GM12878 (cell line): Measurements from ENCODE around the gene RAP1GAP2.

Experiments used
- BCL11A ChIP-seq: IDR thresholded peaks from 2 replicates; pipeline ENCODE4 v1.6.1; 2011; ENCODE audit warnings: low read depth, low read length
- CHD2 ChIP-seq: IDR thresholded peaks from 2 replicates; pipeline ENCODE4 v1.6.1; 2011; ENCODE audit warnings: low read depth, low read length, improper control_type of control experiment, borderline replicate concordance
- CTCF ChIP-seq, 3 experiments: IDR thresholded peaks in 2 of 3; conservative IDR thresholded peaks in 1 of 3; 2 replicates each; pipeline ENCODE4 v1.5.1; 2011; ENCODE audit warnings: low read depth in 3 of 3, low read length in 3 of 3, mild to moderate bottlenecking in 3 of 3, control low read depth in 2 of 3, moderate library complexity in 2 of 3, inconsistent platforms in 1 of 3, mixed read lengths in 1 of 3; ENCODE audit not compliant: control insufficient read depth in 2 of 3, insufficient read depth in 1 of 3; ENCODE audit errors: extremely low read depth in 1 of 3
- EP300 ChIP-seq, 2 experiments: fragments of 150-350 bp in 1 of 2; IDR thresholded peaks; 2 replicates each; pipeline ENCODE4 v1.6.1; 2011 to 2012; ENCODE audit warnings: low read depth in 2 of 2, low read length in 2 of 2, borderline replicate concordance in 1 of 2, improper control_type of control experiment in 1 of 2, inconsistent platforms in 1 of 2; ENCODE audit not compliant: control insufficient read depth in 1 of 2
- EZH2 ChIP-seq: IDR thresholded peaks from 2 replicates; pipeline ENCODE4 v1.6.1; 2012; ENCODE audit warnings: low read depth, mild to moderate bottlenecking, control low read depth, inconsistent platforms, low read length, borderline replicate concordance; ENCODE audit not compliant: control insufficient read depth
- JUNB ChIP-seq: IDR thresholded peaks from 2 replicates; pipeline ENCODE4 v1.6.1; 2016; ENCODE audit warnings: antibody characterized with exemption, mild to moderate bottlenecking
- MYC ChIP-seq: IDR thresholded peaks from 2 replicates; pipeline ENCODE4 v1.6.1; 2011; ENCODE audit warnings: mild to moderate bottlenecking, low read length, moderate library complexity, inconsistent platforms; ENCODE audit not compliant: insufficient read depth, insufficient replicate concordance, insufficient read length, severe bottlenecking
- REST ChIP-seq: IDR thresholded peaks from 2 replicates; pipeline ENCODE4 v1.6.1; 2012; ENCODE audit warnings: mild to moderate bottlenecking, low read depth, low read length
- SPI1 ChIP-seq: IDR thresholded peaks from 2 replicates; pipeline ENCODE4 v1.6.1; 2011; ENCODE audit warnings: low read depth, mild to moderate bottlenecking, low read length, moderate library complexity, borderline replicate concordance; ENCODE audit not compliant: insufficient read depth
- TAF1 ChIP-seq: IDR thresholded peaks from 2 replicates; pipeline ENCODE4 v1.6.1; 2011; ENCODE audit warnings: mild to moderate bottlenecking, low read depth, low read length, borderline replicate concordance

- no peak for TF ChIP-seq CTCF (IDR thresholded peaks at IDR 0.05 in 2 of 3, conservative IDR thresholded peaks at IDR 0.05 in 1 of 3; ENCODE audit: control insufficient read depth in 2 of 3, extremely low read depth in 1 of 3, insufficient read depth in 1 of 3, low read depth in 3 of 3, low read length in 3 of 3)
- TF ChIP-seq BCL11A: no peak
- TF ChIP-seq EZH2: no peak
- no peak for TF ChIP-seq MYC
- TF ChIP-seq SPI1: no peak
- no peak for TF ChIP-seq CHD2
- TF ChIP-seq REST: no peak
- no peak for TF ChIP-seq EP300 (IDR thresholded peaks at IDR 0.05; ENCODE audit: borderline replicate concordance in 1 of 2, control insufficient read depth in 1 of 2, low read depth in 2 of 2, low read length in 2 of 2)
- no peak for TF ChIP-seq TAF1
- no peak for TF ChIP-seq JUNB
Observed at GRCh38 chr17:2878751-2879254, 82.6 kb downstream of the RAP1GAP2 start.
